ENCODE data around the gene MUC3A. TPM values are rescaled to one million over a fixed set of nuclear protein-coding genes. Genes with fewer than 3 reads are reported as not detected.
"Not testable (repeated sequence)": the region's sequence is repeated elsewhere in the genome, so short reads cannot be mapped to it uniquely, and the experiment has no call there.

MUC3A gene
- total and polyA plus RNA-seq, 2 of the 4 experiments (the other 2 are of a cell fraction) = 0.05 TPM; not detected in 1

DNA sequence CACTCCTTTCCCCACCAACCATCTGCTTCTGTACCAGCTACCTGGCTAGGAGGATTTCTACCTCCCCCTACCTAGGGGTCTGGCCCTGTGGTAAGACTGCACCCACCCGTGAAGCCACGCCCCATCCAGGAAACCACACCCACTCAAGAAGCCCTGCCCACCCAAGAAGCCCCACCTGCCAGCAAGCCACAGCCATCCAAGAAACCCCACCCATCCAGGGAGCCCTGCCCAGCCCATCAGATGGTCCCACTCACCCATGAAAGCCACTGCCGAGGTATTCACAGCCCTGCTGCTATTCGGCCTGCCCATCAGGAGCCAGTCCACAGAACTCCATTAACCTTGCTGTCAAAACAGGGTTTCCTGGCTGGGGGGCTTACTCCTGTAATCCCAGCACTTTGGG lies 15.6 kb upstream of the MUC3A start:
- Histone ChIP-seq H3K36me3 (ENCODE audit: control insufficient read depth, insufficient read depth, low read length) (no peaks in the 10 kb centered on the region), H4K8ac (ENCODE audit: low read depth in 2 of 2, low read length in 2 of 2) (no peak overlapping the region), H2BK15ac (ENCODE audit: low read depth, low read length) (no peak overlapping the region), H2BK120ac (ENCODE audit: low read depth, low read length) (no peak overlapping the region), H2BK20ac (ENCODE audit: low read depth, low read length) (no peak overlapping the region), H2BK5ac (ENCODE audit: low read depth, low read length, poor library complexity, severe bottlenecking) (no peak overlapping the region), H3K4ac (ENCODE audit: low read depth, low read length) (no peak overlapping the region), H3K18ac (ENCODE audit: low read depth, low read length) (no peak overlapping the region), H3K4me3 (ENCODE audit: insufficient read depth, low read depth, low read length) (no peak overlapping the region), H2AFZ (replicated peaks; ENCODE audit: low read length, poor library complexity) (no peak overlapping the region), H3K14ac (replicated peaks; ENCODE audit: low read depth, low read length) (no peak overlapping the region), H3K56ac (ENCODE audit: extremely low read depth, insufficient read depth, low read length) (no peak overlapping the region), H3K27me3 (ENCODE audit: control insufficient read depth, insufficient read depth, low read length) (peaks cover 2% of the 10 kb centered on the region; the same call in 1 of the 2 replicates), H2AK9ac (replicated peaks; ENCODE audit: low read depth, low read length, poor library complexity) (no peak overlapping the region), H4K91ac (ENCODE audit: insufficient read depth, low read depth, low read length) (no peak overlapping the region), H3K9me3 (ENCODE audit: control insufficient read depth, insufficient read depth, low read length) (peaks cover 2% of the 10 kb centered on the region; the same call in 1 of the 2 replicates), H3K9ac (ENCODE audit: low read depth, low read length) (no peak overlapping the region), H3K4me2 (ENCODE audit: low read depth, low read length) (no peak overlapping the region), H4K20me1 (ENCODE audit: insufficient read depth, low read length) (no peaks in the 10 kb centered on the region), H3K9me1 (ENCODE audit: insufficient read depth, low read length) (no peaks in the 10 kb centered on the region), H3K23ac (ENCODE audit: low read depth, low read length) (no peak overlapping the region), H3K27ac (ENCODE audit: insufficient read depth, low read length) (no peak overlapping the region), H2AK5ac (ENCODE audit: low read depth, low read length) (no peak overlapping the region), H3K79me1 (ENCODE audit: low read depth in 1 of 2, low read length in 2 of 2) (no peaks in the 10 kb centered on the region), H3K4me1 (ENCODE audit: control insufficient read depth, insufficient read depth, low read length) (no peaks in the 10 kb centered on the region), H4K5ac (ENCODE audit: low read depth, low read length) (no peak overlapping the region)
- DNase-seq = no peak
- no TSS peak for BruUV-seq (replicated peaks)
- dilution Hi-C loops (cut with HindIII; ENCODE audit: low sequenced_read_pairs, unreplicated experiment) = no loop called here
- 50% methylated on average over 2 of the region's 4 CpGs; no CpG with 5 or more reads in 1 of the 2 experiments for WGBS, 2 experiments (ENCODE audit: extremely low coverage in 2 of 2, insufficient read length in 1 of 2)
- no peak for ATAC-seq (ENCODE audit: low read depth)
- intact Hi-C loops (cut with micrococcal nuclease) = no loop called here
- no peak for TF ChIP-seq RCOR1 (IDR thresholded peaks at IDR 0.05; ENCODE audit: insufficient replicate concordance, low read length)
- TF ChIP-seq CEBPB (IDR thresholded peaks at IDR 0.05; ENCODE audit: low read depth, low read length) = no peak
- no peak for TF ChIP-seq NFE2L2 (IDR thresholded peaks at IDR 0.05; ENCODE audit: low read depth, low read length)
- TF ChIP-seq FOS (IDR thresholded peaks at IDR 0.05; ENCODE audit: low read depth, low read length) = no peak
- ChIA-PET POLR2A (ENCODE audit: unreplicated experiment) (no interaction called here), CTCF (no interaction called here)
- in situ Hi-C loops (cut with MboI; ENCODE audit: low sequenced_read_pairs) = no loop called here

DNA sequence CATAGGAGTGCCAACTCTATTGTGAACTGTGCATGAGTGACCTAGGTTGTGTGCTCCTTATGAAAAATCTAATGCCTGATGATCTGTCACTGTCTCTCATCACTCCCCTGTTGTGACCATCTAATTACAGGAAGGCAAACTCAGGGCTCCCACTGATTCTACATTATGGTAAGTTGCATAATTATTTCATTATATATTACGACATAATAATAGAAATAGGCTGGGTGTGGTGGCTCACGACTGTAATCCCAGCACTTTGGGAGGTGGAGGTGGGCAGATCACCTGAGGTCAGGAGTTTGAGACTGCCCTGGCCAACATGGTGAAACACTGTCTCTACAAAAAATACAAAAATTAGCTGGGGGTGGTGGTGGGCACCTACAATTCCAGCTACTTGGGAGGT lies 14.0 kb upstream of the MUC3A start:
- H3K4me2 ChIP-seq (ENCODE audit: low read depth, low read length); H2BK120ac ChIP-seq (ENCODE audit: low read depth, low read length); H4K91ac ChIP-seq (ENCODE audit: insufficient read depth, low read depth, low read length); H2BK5ac ChIP-seq (ENCODE audit: low read depth, low read length, poor library complexity, severe bottlenecking); DNase-seq; dilution Hi-C loops (cut with HindIII; ENCODE audit: low sequenced_read_pairs, unreplicated experiment); intact Hi-C loops (cut with micrococcal nuclease); BruUV-seq (replicated peaks); POLR2A ChIA-PET (ENCODE audit: unreplicated experiment); H3K4me1 ChIP-seq (ENCODE audit: control insufficient read depth, insufficient read depth, low read length); H3K27ac ChIP-seq (ENCODE audit: insufficient read depth, low read length); ATAC-seq (ENCODE audit: low read depth); H3K36me3 ChIP-seq (ENCODE audit: control insufficient read depth, insufficient read depth, low read length); H4K5ac ChIP-seq (ENCODE audit: low read depth, low read length); H2AK9ac ChIP-seq (replicated peaks; ENCODE audit: low read depth, low read length, poor library complexity); H4K20me1 ChIP-seq (ENCODE audit: insufficient read depth, low read length); in situ Hi-C loops (cut with MboI; ENCODE audit: low sequenced_read_pairs); H2BK20ac ChIP-seq (ENCODE audit: low read depth, low read length); H3K9ac ChIP-seq (ENCODE audit: low read depth, low read length); H3K27me3 ChIP-seq (ENCODE audit: control insufficient read depth, insufficient read depth, low read length); H2AK5ac ChIP-seq (ENCODE audit: low read depth, low read length); H4K8ac ChIP-seq (ENCODE audit: low read depth in 2 of 2, low read length in 2 of 2); H3K23ac ChIP-seq (ENCODE audit: low read depth, low read length); H3K4me3 ChIP-seq (ENCODE audit: insufficient read depth, low read depth, low read length); H3K9me3 ChIP-seq (ENCODE audit: control insufficient read depth, insufficient read depth, low read length); H3K56ac ChIP-seq (ENCODE audit: extremely low read depth, insufficient read depth, low read length); H2BK15ac ChIP-seq (ENCODE audit: low read depth, low read length); H3K9me1 ChIP-seq (ENCODE audit: insufficient read depth, low read length); H2AFZ ChIP-seq (replicated peaks; ENCODE audit: low read length, poor library complexity); H3K79me1 ChIP-seq (ENCODE audit: low read depth in 1 of 2, low read length in 2 of 2); H3K14ac ChIP-seq (replicated peaks; ENCODE audit: low read depth, low read length); H3K18ac ChIP-seq (ENCODE audit: low read depth, low read length); CTCF ChIA-PET; H3K4ac ChIP-seq (ENCODE audit: low read depth, low read length): not testable (repeated sequence)
- WGBS, 2 experiments (ENCODE audit: extremely low coverage in 2 of 2, insufficient read length in 1 of 2) = no CpG with 5 or more reads among the region's 2 CpGs
